NCI-H187 (cell line): ENCODE measurements around the gene KDM5C.
A peak's percentile ranks its signal among the peaks of the same experiment; 100 is the strongest.

ENCODE experiments used
- DNase-seq, 2 experiments: peaks; one replicate each; lab custom pipeline; 2025; lab: John Stamatoyannopoulos, UW

Gene KDM5C

GRCh38 chrX:53224860-53225797, at the start of gene KDM5C:
Gene KDM5C, minus strand, starts transcription at chrX:53225207. Its CDS starts 318 bp downstream, at chrX:53224889.
- peak; percentile 79 to 97 for DNase-seq

DNA sequence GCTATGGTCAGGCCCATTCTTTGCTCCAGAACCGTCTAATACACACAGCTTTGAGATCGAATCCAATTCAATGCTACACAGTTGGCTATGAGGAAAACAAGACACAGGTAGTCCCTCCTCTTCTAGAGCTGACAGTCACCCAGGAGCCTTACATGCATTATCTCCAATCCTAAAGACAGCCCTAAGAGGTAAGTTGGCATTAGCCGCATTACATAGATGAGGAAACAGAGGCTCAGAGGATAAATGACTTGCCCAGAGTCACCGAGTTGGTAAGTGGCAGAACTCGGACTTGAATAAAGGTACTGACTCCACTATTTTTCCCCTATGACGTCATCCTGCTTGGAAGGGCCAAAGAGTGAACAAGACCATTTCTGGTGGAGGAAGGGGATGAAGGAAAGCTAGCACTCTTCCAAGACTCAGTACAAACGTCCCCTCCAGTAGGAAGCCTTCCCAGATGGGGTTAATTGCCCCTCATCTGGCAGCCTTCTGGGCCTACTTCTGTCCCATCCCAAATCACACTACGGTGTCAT, 47.9 kb upstream of the KDM5C start:
- DNase-seq, result no peak

DNA sequence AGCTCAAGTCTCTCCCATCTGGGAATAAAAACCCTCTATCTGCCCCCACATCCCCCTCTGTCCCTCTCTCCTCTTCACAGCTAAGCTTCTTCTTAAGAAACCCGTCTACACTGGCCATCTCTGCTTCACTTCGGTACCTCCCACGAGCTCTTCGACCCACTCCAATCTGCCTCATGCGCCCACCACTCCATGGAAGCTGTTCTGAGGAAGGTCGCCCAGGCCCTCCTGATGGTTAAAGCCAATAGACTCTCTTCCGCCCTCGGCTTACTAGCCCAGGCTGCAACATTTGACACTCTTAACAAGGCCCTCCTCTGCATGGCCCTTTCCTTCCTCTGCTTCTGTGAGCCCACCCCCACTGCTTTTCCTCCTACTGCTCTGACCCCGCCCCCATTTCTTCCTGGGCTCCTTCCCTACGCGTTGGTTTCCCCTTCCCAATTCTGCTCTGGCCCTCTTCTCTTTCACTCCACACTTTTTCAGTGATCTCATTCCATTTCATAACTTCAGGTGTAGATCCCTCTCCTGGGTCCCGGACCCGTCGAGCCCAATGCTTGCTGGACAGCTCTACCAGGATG, 44.6 kb upstream of the KDM5C start:
- no peak for DNase-seq

- DNase-seq, result no peak
Measured at GRCh38 chrX:53268173-53268572, 43.2 kb upstream of the KDM5C start.

GRCh38 chrX:53266914-53267313, 41.9 kb upstream of the KDM5C start:
- no peak for DNase-seq

DNA sequence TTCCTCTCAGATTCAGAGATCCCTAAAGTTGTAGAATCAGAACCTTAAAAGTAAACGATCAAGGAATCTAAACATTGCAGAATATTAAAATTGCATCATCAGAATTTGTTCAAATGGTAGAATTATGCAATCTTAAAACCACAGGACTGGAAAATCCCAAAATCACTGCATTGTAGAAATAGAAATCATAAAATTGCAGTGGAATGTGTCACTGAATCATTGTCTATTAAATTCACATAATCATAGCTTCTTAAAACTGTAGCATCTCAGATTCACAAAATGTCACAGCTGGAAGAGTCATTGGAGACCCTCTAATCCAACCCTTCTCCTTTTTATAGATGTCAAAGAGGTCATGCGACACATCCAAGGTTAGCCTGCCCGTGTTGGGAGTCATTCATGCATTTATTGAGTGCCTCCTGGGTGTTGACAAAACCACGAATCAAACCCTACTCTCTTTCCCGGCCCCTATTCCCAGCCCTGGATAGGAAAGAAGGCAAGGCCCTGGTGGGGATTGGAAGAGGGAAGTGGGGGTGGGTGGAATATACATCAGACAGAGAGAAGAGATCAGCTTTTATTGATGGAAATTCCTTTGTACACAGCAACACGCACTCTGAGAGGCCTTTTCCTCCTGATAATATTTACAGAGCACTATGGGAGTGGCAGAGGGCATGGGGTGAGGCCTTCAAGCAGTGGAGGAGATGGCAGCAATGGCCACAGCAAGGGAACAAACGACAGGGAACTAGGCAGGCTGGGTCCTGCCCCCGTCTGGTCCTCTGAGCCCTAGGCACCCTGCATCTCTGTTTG, 41.0 kb upstream of the KDM5C start:
- DNase-seq, result no peak

GRCh38 chrX:53263597-53264094, 38.6 kb upstream of the KDM5C start:
- no peak for DNase-seq

- no peak for DNase-seq
Measured at GRCh38 chrX:53262918-53263394, 37.9 kb upstream of the KDM5C start.

DNA sequence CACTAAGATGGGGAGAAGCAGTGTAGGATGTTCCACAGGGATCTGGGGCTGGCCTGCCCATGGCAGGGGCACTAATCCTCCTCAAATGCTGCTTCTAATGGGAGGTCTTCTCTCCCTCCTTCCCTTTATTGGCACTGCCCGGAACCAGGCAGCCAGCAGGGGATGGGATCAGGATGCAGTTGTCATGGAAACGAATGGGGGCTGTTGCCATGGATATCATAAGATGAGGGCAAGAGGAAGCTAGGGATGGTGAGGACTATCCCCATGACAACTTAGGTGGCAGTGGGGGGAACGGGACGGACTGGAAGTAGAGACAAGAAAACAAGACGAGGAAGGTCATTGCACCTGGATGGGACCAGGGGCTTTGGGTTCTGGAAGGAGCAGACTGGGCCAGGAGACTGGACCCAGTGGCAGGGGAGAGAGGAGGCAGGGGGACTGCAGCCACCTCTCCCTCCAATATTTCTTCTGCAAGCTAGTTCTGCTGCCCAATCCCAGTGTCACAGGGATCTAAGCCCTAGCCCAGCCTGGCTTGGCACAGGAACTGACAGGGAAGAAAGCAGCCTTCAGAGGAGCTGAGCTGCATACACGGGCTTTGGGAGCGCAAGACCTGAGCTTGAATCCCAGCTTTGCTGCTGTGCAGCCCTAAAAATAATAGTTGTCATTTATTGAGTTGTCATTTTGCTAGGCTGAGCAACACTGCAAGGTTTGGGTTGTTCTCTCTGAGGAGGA, 37.3 kb upstream of the KDM5C start:
- DNase-seq, result no peak

DNA sequence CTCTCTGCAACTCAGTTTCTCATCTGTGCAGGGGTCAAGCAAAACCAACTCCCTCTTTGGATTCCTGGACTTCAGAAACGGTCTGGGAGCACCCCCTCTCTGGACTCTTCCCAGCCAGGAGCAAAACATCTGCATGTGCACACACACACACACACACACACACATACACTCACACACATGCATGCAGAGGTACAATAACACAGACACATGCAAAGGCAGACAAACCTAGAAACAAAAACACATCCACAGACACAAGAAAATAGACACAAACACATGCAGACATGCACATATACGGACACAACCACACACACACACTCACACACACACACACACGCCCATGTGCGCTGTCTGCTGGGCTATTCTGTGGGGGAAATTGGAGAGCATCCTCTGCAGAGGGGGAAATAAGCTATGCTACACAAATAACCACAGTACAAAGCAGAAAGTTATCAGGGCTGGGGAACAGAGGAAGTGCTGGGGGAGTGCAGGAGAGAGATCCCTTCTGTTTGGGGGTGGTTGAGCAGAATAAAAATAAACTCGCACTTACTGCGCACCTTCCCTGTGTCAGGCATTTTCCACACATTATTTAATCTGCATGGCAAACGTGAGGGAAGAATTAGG, 36.5 kb upstream of the KDM5C start:
- no peak for DNase-seq

DNA sequence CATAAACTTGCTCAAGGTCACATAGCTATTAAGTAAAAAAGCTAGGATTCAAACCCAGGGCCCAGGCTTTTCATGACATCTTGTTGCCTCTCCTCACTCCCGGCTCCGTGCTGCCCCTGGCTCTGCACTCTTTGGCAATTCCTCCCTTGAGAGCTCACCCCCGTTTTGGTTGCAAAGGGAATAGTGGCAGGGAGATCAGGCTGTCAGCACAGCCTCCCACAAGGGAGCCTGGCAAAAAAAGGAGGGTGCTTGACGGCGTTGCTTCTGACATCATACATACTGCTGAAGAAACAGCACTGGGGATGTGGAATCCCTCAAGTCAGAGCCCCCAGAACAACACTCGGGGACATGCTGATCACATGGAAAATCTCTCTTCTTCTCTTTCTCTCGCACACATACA, 35.8 kb upstream of the KDM5C start:
- DNase-seq, result no peak

GRCh38 chrX:53257670-53258423, 32.8 kb upstream of the KDM5C start:
- DNase-seq, result no peak

GRCh38 chrX:53257166-53257565, 32.2 kb upstream of the KDM5C start:
- no peak for DNase-seq

GRCh38 chrX:53256446-53257041, 31.5 kb upstream of the KDM5C start:
- DNase-seq, result no peak

- no peak for DNase-seq
Measured at GRCh38 chrX:53255738-53256191, 30.8 kb upstream of the KDM5C start.

DNA sequence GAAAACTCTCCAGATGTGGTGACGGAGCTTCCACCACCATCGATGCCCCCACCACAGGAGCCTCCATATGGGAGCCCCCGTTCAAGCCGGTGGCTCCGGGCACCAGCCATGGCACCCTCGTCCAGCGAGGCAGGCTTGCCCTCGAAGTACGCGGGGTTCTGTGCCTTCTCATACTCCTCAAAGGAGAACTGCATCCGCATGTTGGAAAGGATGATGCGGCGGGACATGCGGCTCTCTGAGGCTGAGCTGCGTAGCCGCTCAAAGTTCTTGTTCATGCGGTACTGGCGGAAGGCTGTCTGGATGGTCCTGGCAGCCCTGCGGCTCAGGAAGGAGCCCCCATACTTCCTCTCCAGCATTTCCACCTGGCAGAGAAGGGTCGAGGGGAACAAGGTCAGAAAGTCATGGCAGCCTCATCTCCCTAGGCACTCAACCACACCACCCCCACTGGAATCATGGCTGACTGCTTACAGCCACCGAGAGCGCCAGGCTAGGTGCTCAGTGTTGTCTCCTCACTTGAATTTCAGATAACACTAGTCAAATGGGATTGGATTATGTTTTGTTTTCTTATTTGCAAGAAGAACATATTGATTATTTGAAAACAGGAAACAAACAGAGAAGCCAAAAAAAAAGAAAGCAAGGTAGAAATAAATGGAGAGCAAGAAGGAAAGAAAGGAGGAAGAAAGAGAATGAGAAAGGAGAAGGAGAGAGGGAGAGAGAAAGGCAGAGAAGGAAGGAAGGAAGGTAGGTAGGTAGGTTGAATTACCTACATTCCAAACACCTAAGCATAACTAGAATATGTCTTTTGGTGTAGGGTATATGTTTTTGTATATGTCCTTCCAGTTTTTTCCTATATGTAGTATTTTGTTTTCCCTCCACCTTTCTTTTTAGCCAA, 29.8 kb upstream of the KDM5C start:
- DNase-seq, result no peak

GRCh38 chrX:53253293-53254020, 28.4 kb upstream of the KDM5C start:
- DNase-seq, result no peak

GRCh38 chrX:53251307-53251706, 26.3 kb upstream of the KDM5C start:
- no peak for DNase-seq
